Measurements from ENCODE around the gene RYR1. TPM values are rescaled to one million over a fixed set of nuclear protein-coding genes. Genes with fewer than 3 reads are reported as not detected.
A peak's percentile ranks its signal among the peaks of the same experiment; 100 is the strongest.
"Not testable (repeated sequence)": the region's sequence is repeated elsewhere in the genome, so short reads cannot be mapped to it uniquely, and the experiment has no call there.

RYR1 gene
- total RNA-seq, 1 experiment from 2014 or later, result 34.2 TPM

DNA sequence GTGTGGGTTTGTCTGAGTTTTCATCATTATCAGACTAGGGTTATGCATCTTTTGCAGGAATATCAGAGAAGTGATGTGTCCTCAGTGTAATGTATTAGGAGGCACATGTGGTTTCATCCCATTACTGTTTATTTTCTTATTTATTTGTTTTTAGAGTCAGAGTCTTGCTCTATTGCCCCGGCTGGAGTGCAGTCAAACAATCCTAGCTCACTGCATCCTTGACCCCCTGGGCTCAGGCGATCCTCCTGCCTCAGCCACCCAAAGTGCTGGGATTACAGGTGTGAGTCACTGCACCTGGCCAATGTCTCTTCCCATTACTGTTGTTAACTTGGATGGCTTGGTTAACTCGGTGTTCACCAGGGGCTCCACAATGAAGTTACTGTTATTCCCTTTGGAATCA lies 116.9 kb downstream of the RYR1 start:
- ChIA-PET CTCF (no interaction called here), POLR2A (interaction anchor here (0.5 kb wide), 1 partner anchor 793 kb away, joined by 3 read pairs; no protein-coding TSS in a partner anchor)
- peaks cover 4% of the 10 kb centered on the region; the same call in 1 of the 2 replicates for H3K4me1 ChIP-seq (ENCODE audit: control insufficient read depth, insufficient read depth, low read length)
- no peaks in the 10 kb centered on the region for H3K9me3 ChIP-seq (ENCODE audit: control insufficient read depth, insufficient read depth, low read depth, low read length)
- intact Hi-C loops (cut with micrococcal nuclease; ENCODE audit: unreplicated experiment), result no loop called here
- H3K36me3 ChIP-seq (ENCODE audit: control insufficient read depth, insufficient read depth, low read length), result no peaks in the 10 kb centered on the region
- in situ Hi-C loops (cut with HindIII; ENCODE audit: low pct_unique_long_range_greater_than_20kb, low sequenced_read_pairs), result no loop called here
- no peak for ATAC-seq
- BruUV-seq (replicated peaks), result no TSS peak
- peaks cover 6% of the 10 kb centered on the region; the same call in 1 of the 2 replicates for H3K27me3 ChIP-seq (ENCODE audit: control insufficient read depth, insufficient read depth, low read length)
- no peak overlapping the region for H3K4me3 ChIP-seq (ENCODE audit: low read depth in 2 of 2, low read length in 2 of 2)
- no peak overlapping the region for H3K27ac ChIP-seq (ENCODE audit: low read length)
- TF ChIP-seq, protein P1, sequence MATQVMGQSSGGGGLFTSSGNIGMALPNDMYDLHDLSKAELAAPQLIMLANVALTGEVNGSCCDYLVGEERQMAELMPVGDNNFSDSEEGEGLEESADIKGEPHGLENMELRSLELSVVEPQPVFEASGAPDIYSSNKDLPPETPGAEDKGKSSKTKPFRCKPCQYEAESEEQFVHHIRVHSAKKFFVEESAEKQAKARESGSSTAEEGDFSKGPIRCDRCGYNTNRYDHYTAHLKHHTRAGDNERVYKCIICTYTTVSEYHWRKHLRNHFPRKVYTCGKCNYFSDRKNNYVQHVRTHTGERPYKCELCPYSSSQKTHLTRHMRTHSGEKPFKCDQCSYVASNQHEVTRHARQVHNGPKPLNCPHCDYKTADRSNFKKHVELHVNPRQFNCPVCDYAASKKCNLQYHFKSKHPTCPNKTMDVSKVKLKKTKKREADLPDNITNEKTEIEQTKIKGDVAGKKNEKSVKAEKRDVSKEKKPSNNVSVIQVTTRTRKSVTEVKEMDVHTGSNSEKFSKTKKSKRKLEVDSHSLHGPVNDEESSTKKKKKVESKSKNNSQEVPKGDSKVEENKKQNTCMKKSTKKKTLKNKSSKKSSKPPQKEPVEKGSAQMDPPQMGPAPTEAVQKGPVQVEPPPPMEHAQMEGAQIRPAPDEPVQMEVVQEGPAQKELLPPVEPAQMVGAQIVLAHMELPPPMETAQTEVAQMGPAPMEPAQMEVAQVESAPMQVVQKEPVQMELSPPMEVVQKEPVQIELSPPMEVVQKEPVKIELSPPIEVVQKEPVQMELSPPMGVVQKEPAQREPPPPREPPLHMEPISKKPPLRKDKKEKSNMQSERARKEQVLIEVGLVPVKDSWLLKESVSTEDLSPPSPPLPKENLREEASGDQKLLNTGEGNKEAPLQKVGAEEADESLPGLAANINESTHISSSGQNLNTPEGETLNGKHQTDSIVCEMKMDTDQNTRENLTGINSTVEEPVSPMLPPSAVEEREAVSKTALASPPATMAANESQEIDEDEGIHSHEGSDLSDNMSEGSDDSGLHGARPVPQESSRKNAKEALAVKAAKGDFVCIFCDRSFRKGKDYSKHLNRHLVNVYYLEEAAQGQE (IDR thresholded peaks at IDR 0.05; ENCODE audit: insufficient read depth in 1 of 2, low read depth in 2 of 2, low read length in 1 of 2), result no peak
- TF ChIP-seq, protein P2, sequence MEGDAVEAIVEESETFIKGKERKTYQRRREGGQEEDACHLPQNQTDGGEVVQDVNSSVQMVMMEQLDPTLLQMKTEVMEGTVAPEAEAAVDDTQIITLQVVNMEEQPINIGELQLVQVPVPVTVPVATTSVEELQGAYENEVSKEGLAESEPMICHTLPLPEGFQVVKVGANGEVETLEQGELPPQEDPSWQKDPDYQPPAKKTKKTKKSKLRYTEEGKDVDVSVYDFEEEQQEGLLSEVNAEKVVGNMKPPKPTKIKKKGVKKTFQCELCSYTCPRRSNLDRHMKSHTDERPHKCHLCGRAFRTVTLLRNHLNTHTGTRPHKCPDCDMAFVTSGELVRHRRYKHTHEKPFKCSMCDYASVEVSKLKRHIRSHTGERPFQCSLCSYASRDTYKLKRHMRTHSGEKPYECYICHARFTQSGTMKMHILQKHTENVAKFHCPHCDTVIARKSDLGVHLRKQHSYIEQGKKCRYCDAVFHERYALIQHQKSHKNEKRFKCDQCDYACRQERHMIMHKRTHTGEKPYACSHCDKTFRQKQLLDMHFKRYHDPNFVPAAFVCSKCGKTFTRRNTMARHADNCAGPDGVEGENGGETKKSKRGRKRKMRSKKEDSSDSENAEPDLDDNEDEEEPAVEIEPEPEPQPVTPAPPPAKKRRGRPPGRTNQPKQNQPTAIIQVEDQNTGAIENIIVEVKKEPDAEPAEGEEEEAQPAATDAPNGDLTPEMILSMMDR (IDR thresholded peaks at IDR 0.05), result no peak
- TF ChIP-seq TCF7L2 (IDR thresholded peaks at IDR 0.05; ENCODE audit: low read depth, low read length) (no peak), SIN3A (IDR thresholded peaks at IDR 0.05; ENCODE audit: borderline replicate concordance, insufficient read depth, low read depth, low read length) (no peak), POLR2AphosphoS5 (IDR thresholded peaks at IDR 0.05; ENCODE audit: low read depth, low read length) (no peak)
- DNase-seq (ENCODE audit: low read depth, low spot score), result no peak

DNA sequence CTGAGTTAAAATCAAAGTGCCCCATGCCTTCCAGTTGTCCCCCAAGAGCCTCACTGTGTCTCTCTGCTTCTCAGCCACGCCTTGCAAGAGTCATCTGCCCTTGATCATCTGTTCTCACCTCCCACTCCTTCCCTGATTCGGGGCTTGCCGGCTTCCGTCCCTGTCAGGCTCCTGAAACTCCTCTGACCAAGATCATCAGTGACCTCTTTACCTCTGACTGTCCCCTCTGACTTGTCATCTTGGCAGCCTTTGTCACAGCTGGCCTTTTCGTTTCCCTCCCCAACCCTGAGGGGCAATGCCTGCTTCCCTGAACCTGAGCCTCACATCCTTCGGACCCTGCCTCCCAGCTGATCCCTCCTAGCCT lies 117.9 kb downstream of the RYR1 start:
- ChIA-PET CTCF (interaction anchor here (0.6 to 1.1 kb wide), 3 partner anchors 10 to 36 kb away, joined by 3 to 6 read pairs (median 3); no protein-coding TSS in a partner anchor), POLR2A (interaction anchor here (0.5 to 1.0 kb wide), 4 partner anchors 9 to 287 kb away, joined by 3 to 10 read pairs (median 4); partner anchors contain the start of gene MAP4K1)
- Histone ChIP-seq H3K27ac (ENCODE audit: low read length) (no peak overlapping the region), H3K4me3 (ENCODE audit: low read depth in 2 of 2, low read length in 2 of 2) (no peak overlapping the region), H3K27me3 (ENCODE audit: control insufficient read depth, insufficient read depth, low read length) (peaks cover 6% of the 10 kb centered on the region; the same call in 1 of the 2 replicates), H3K4me1 (ENCODE audit: control insufficient read depth, insufficient read depth, low read length) (peaks cover 4% of the 10 kb centered on the region; the same call in 1 of the 2 replicates), H3K9me3 (ENCODE audit: control insufficient read depth, insufficient read depth, low read depth, low read length) (no peaks in the 10 kb centered on the region), H3K36me3 (ENCODE audit: control insufficient read depth, insufficient read depth, low read length) (no peaks in the 10 kb centered on the region)
- ATAC-seq (peak; percentile 6; the same call in 1 of the 2 replicates), DNase-seq (ENCODE audit: low read depth, low spot score) (no peak)
- in situ Hi-C loops (cut with HindIII; ENCODE audit: low pct_unique_long_range_greater_than_20kb, low sequenced_read_pairs), result no loop called here
- BruUV-seq (replicated peaks), result no TSS peak
- TF ChIP-seq, protein P2 (IDR thresholded peaks at IDR 0.05), result no peak
- TF ChIP-seq SIN3A (IDR thresholded peaks at IDR 0.05; ENCODE audit: borderline replicate concordance, insufficient read depth, low read depth, low read length) (no peak), POLR2AphosphoS5 (IDR thresholded peaks at IDR 0.05; ENCODE audit: low read depth, low read length) (no peak)
- TF ChIP-seq, protein P1 (IDR thresholded peaks at IDR 0.05; ENCODE audit: insufficient read depth in 1 of 2, low read depth in 2 of 2, low read length in 1 of 2), result no peak
- intact Hi-C loops (cut with micrococcal nuclease; ENCODE audit: unreplicated experiment), result no loop called here

DNA sequence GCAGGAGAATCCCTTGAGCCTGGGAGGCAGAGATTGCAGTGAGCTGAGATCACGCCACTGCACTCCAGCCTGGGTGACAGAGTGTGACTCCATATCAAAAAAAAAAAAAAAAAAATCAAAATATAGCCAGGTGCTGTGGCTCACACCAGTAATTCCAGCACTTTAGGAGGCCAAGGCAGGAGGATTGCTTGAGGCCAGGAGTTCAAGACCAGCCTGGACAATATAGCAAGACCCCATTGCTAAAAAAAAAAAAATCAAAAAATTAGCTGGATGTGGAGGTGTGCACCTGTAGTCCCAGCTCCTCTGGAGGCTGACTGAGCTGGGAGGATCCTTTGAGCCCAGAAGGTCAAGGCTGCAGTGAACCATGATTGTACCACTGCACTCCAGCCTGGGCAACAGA lies 119.7 kb downstream of the RYR1 start:
- DNase-seq (ENCODE audit: low read depth, low spot score), result not testable (repeated sequence)
- POLR2A ChIA-PET, result interaction anchor here (0.6 kb wide), 3 partner anchors 34 to 1499 kb away, joined by 3 to 8 read pairs (median 6); no protein-coding TSS in a partner anchor

More for the DNA sequence above, 119.7 kb downstream of the RYR1 start:
- ATAC-seq; H3K9me3 ChIP-seq (ENCODE audit: control insufficient read depth, insufficient read depth, low read depth, low read length); H3K27ac ChIP-seq (ENCODE audit: low read length); BruUV-seq (replicated peaks); in situ Hi-C loops (cut with HindIII; ENCODE audit: low pct_unique_long_range_greater_than_20kb, low sequenced_read_pairs); H3K36me3 ChIP-seq (ENCODE audit: control insufficient read depth, insufficient read depth, low read length); H3K4me1 ChIP-seq (ENCODE audit: control insufficient read depth, insufficient read depth, low read length); intact Hi-C loops (cut with micrococcal nuclease; ENCODE audit: unreplicated experiment); H3K4me3 ChIP-seq (ENCODE audit: low read depth in 2 of 2, low read length in 2 of 2); H3K27me3 ChIP-seq (ENCODE audit: control insufficient read depth, insufficient read depth, low read length): not testable (repeated sequence)
- CTCF ChIA-PET, result interaction anchor here (0.7 to 0.9 kb wide), 2 partner anchors 86 to 137 kb away, joined by 3 to 5 read pairs; no protein-coding TSS in a partner anchor
